ENCODE measurements around the gene GET4. TPM values are rescaled to one million over a fixed set of nuclear protein-coding genes. Genes with fewer than 3 reads are reported as not detected.
A peak's percentile ranks its signal among the peaks of the same experiment; 100 is the strongest.

Gene GET4
- total RNA-seq, 4 donors from 2014 or later = 6.1 to 39.4 (median 26.7) TPM

GRCh38 chr7:919924-920341 lies 43.6 kb downstream of the GET4 start:
- intact Hi-C loops (cut with DNase I; ENCODE audit: low total_unique reads) = no loop called here
- H3K27me3 ChIP-seq = no peaks in the 10 kb centered on the region
- peak in 1 of 2 donors; percentile 11 for DNase-seq
- H3K4me3 ChIP-seq = no peak overlapping the region
- H3K9me3 ChIP-seq = no peaks in the 10 kb centered on the region
- TF ChIP-seq CTCF (IDR thresholded peaks at IDR 0.05) (no peak), POLR2A (IDR thresholded peaks at IDR 0.05) (no peak)
- no peak overlapping the region for H3K27ac ChIP-seq
- peaks cover 0 to 12% of the 10 kb centered on the region in 2 donors for H3K4me1 ChIP-seq
- no peaks in the 10 kb centered on the region for H3K36me3 ChIP-seq

GRCh38 chr7:920351-921070 lies 44.2 kb downstream of the GET4 start:
- H3K4me3 ChIP-seq = no peak overlapping the region
- peaks cover 0 to 12% of the 10 kb centered on the region in 2 donors for H3K4me1 ChIP-seq
- no peak overlapping the region for H3K27ac ChIP-seq
- no peak for TF ChIP-seq POLR2A (IDR thresholded peaks at IDR 0.05)
- no peak for TF ChIP-seq CTCF (IDR thresholded peaks at IDR 0.05)
- intact Hi-C loops (cut with DNase I; ENCODE audit: low total_unique reads) = no loop called here
- no peaks in the 10 kb centered on the region for H3K27me3 ChIP-seq
- peak in 1 of 2 donors; percentile 9 for DNase-seq
- H3K36me3 ChIP-seq = no peaks in the 10 kb centered on the region
- H3K9me3 ChIP-seq = no peaks in the 10 kb centered on the region

- H3K27me3 ChIP-seq = no peaks in the 10 kb centered on the region
- peak in 1 of 2 donors; percentile 7 for DNase-seq
- no peaks in the 10 kb centered on the region for H3K36me3 ChIP-seq
- no peak overlapping the region for H3K4me3 ChIP-seq
- intact Hi-C loops (cut with DNase I; ENCODE audit: low total_unique reads) = no loop called here
- H3K9me3 ChIP-seq = no peaks in the 10 kb centered on the region
- no peak for TF ChIP-seq POLR2A (IDR thresholded peaks at IDR 0.05)
- no peak overlapping the region for H3K27ac ChIP-seq
- peaks cover 0 to 10% of the 10 kb centered on the region in 2 donors for H3K4me1 ChIP-seq
Measured at GRCh38 chr7:921071-921461, 44.7 kb downstream of the GET4 start.

DNA sequence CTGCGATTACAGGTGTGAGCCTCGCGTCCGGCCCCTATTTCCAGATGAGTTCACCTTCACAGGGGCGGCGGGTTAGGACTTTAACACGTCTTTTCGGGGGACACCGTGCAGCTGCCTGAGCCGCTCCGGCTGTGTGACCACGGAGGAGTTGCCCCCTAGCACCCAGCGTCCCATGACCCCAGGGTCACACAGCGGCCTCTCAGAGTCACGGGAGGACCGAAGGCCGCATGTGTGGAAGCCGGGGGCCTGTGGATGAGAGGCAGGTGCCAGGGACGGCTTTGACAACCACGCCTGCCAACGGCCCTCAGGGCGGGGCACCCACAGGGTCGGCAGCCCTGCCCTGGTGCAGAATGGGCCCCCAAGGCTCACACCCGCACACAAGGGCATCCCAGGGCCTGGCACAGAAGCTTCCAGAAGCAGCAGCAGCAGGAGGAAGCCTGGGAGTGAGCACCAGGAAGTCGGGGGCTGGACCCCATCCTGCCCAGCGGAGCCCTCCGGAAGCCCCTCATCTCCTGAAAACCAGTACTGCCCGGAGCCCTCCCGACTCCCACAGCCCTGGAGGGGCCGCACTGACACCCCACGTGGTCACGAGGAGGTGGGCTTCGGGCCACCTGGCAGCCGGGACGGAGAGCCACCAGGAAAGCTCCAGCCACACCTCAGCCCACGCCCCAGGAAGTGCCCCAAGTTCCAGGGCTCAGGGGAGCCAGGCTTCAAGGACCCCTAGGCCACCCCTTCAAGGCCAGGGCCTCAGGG lies 45.4 kb downstream of the GET4 start:
- Histone ChIP-seq H3K9me3 (no peaks in the 10 kb centered on the region), H3K27ac (no peak overlapping the region), H3K36me3 (no peaks in the 10 kb centered on the region), H3K4me3 (no peak overlapping the region), H3K4me1 (peaks cover 0 to 5% of the 10 kb centered on the region in 2 donors), H3K27me3 (no peaks in the 10 kb centered on the region)
- intact Hi-C loops (cut with DNase I; ENCODE audit: low total_unique reads) = no loop called here
- TF ChIP-seq POLR2A (IDR thresholded peaks at IDR 0.05) (no peak), CTCF (IDR thresholded peaks at IDR 0.05) (no peak)
- peak; percentile 8 to 12 for DNase-seq

GRCh38 chr7:922334-923107 lies 46.2 kb downstream of the GET4 start:
- Histone ChIP-seq H3K36me3 (no peaks in the 10 kb centered on the region), H3K27ac (no peak overlapping the region), H3K4me1 (peaks cover 0 to 5% of the 10 kb centered on the region in 2 donors), H3K9me3 (no peaks in the 10 kb centered on the region), H3K27me3 (no peaks in the 10 kb centered on the region), H3K4me3 (no peak overlapping the region)
- DNase-seq = peak in 1 of 2 donors; percentile 13
- intact Hi-C loops (cut with DNase I; ENCODE audit: low total_unique reads) = no loop called here
- no peak for TF ChIP-seq POLR2A (IDR thresholded peaks at IDR 0.05)
- no peak for TF ChIP-seq CTCF (IDR thresholded peaks at IDR 0.05)
